OCI-LY7 (cell line): Measurements from ENCODE around the gene HECW1. TPM values are rescaled to one million over a fixed set of nuclear protein-coding genes. Genes with fewer than 3 reads are reported as not detected.

ENCODE experiments used
- BruUV-seq: library from RNA; stranded (reverse); fragments of 400-500 nt; replicated peaks from 2 replicates; lab custom pipeline; 2021; lab: Mats Ljungman, UMichigan
- CTCF ChIA-PET: fragments of 300-600 bp; sonication (Branson Sonifier 250); formaldehyde crosslinking; loops from one replicate; lab custom pipeline; 2022; ENCODE audit warnings: antibody characterized with exemption; ENCODE audit not compliant: unreplicated experiment; lab: Charles Lee
- POLR2A ChIA-PET: fragments of 300-600 bp; sonication (Branson Sonifier 250); formaldehyde crosslinking; loops from one replicate; lab custom pipeline; 2022; ENCODE audit warnings: antibody characterized with exemption; lab: Charles Lee
- DNase-seq: peaks from one replicate; pipeline ENCODE4 v3.0.0-alpha.2; 2015; ENCODE audit warnings: low spot score
- H2AFZ ChIP-seq: fragments of 200-600 bp; sonication (generic), shearing (Covaris generic); 2 replicates; pipeline ENCODE4 v1.6.1; 2014; ENCODE audit warnings: mild to moderate bottlenecking, antibody characterized with exemption, low read length, moderate library complexity
- H3K27ac ChIP-seq: fragments of 200-600 bp; sonication (generic); 2 replicates; pipeline ENCODE4 v1.5.1; 2014; ENCODE audit warnings: mixed run types, low read depth, mild to moderate bottlenecking, moderate library complexity, low read length, inconsistent platforms; ENCODE audit not compliant: poor library complexity, severe bottlenecking
- H3K36me3 ChIP-seq: fragments of 200-600 bp; sonication (generic); 2 replicates; pipeline ENCODE4 v1.6.1; 2014; ENCODE audit warnings: mild to moderate bottlenecking, antibody characterized with exemption, low read length, moderate library complexity, mixed read lengths; ENCODE audit not compliant: insufficient read depth
- H3K4me1 ChIP-seq: fragments of 200-600 bp; sonication (generic); 2 replicates; pipeline ENCODE4 v1.5.1; 2014; ENCODE audit warnings: mild to moderate bottlenecking, low read length; ENCODE audit not compliant: insufficient read depth, poor library complexity, severe bottlenecking
- H3K4me2 ChIP-seq: fragments of 200-600 bp; sonication (generic); 2 replicates; pipeline ENCODE4 v1.6.1; 2014; ENCODE audit warnings: mild to moderate bottlenecking, low read length
- H3K4me3 ChIP-seq: fragments of 200-600 bp; sonication (generic); 2 replicates; pipeline ENCODE4 v1.5.1; 2014; ENCODE audit warnings: mild to moderate bottlenecking, low read depth, low read length; ENCODE audit not compliant: poor library complexity, severe bottlenecking
- H3K79me2 ChIP-seq: fragments of 200-600 bp; sonication (generic); 2 replicates; pipeline ENCODE4 v1.6.1; 2016; ENCODE audit warnings: low read depth, mild to moderate bottlenecking, low read length, moderate library complexity, mixed read lengths; ENCODE audit not compliant: insufficient read depth
- H3K9me2 ChIP-seq: fragments of 200-600 bp; sonication (generic); 2 replicates; pipeline ENCODE4 v1.6.1; 2016; ENCODE audit warnings: mild to moderate bottlenecking, low read length, mixed read lengths; ENCODE audit not compliant: insufficient read depth
- H3K9me3 ChIP-seq: fragments of 200-600 bp; sonication (generic); 2 replicates; pipeline ENCODE4 v1.6.1; 2014; ENCODE audit warnings: mild to moderate bottlenecking, mixed run types, low read length, mixed read lengths
- H4K20me1 ChIP-seq: fragments of 200-600 bp; sonication (generic); 2 replicates; pipeline ENCODE4 v1.6.1; 2014; ENCODE audit warnings: mild to moderate bottlenecking, antibody characterized with exemption, low read length, moderate library complexity, mixed read lengths; ENCODE audit not compliant: insufficient read depth
- CTCF ChIP-seq: fragments of 200-600 bp; sonication (generic); conservative IDR thresholded peaks from 2 replicates; pipeline ENCODE4 v1.5.1; 2014; ENCODE audit warnings: mild to moderate bottlenecking, antibody characterized with exemption, low read length, moderate library complexity, mixed read lengths
- EZH2phosphoT487 ChIP-seq: fragments of 200-600 bp; sonication (generic); IDR thresholded peaks from 2 replicates; pipeline ENCODE4 v1.6.1; 2018; ENCODE audit warnings: low read depth, borderline replicate concordance, mild to moderate bottlenecking, mixed run types, antibody characterized with exemption, low read length, moderate library complexity, mixed read lengths
- intact Hi-C: fragments of 100-400 bp; cut with micrococcal nuclease; formaldehyde crosslinking; loops from one replicate; pipeline ENCODE4 v1.10.0; 2022; ENCODE audit not compliant: unreplicated experiment
- total RNA-seq, 2 experiments: library from RNA; depleted of rRNA in 1 of 2; stranded (reverse); fragments of >200 nt in 1 of 2; shearing (Covaris generic) in 1 of 2; gene quantifications; 2 replicates each; pipeline ENCODE4 v1.2.3, GENCODE V29; 2014 to 2022

Gene HECW1
- total RNA-seq, 2 experiments from 2014 or later = 2.0 TPM

GRCh38 chr7:43538404-43538771 lies 425.9 kb downstream of the HECW1 start:
- Histone ChIP-seq H3K9me2 (no peaks in the 10 kb centered on the region), H3K4me3 (no peak overlapping the region), H2AFZ (no peak overlapping the region), H3K79me2 (no peaks in the 10 kb centered on the region), H3K4me2 (no peak overlapping the region), H3K36me3 (no peaks in the 10 kb centered on the region), H3K27ac (no peak overlapping the region), H3K4me1 (no peaks in the 10 kb centered on the region), H3K9me3 (no peaks in the 10 kb centered on the region), H4K20me1 (no peaks in the 10 kb centered on the region)
- no peak for DNase-seq
- TF ChIP-seq EZH2phosphoT487 = no peak
- TF ChIP-seq CTCF = no peak
- ChIA-PET POLR2A (interaction anchor here (1.3 kb wide), 1 partner anchor 10 kb away, joined by 5 read pairs; no protein-coding TSS in a partner anchor), CTCF (no interaction called here)
- intact Hi-C loops = no loop called here
- BruUV-seq = no TSS peak

DNA sequence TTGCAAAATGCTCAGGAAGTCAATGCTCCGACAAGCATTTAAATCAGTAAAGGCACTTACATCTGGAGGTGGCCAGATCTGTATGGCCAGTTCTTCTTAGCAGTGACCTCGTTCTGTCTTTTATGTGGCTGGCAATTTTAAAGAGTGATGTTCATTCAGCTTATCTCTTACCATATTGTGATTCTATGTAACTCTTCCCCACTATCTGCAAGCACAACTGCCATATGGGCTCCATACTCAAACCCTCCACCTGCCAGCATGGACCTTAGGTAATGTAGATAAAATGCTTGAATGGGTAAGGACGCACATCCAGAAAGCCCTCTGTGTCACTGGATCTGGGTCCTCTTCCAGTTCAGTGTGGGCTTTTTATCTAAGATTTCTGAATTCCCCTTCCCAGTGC lies 428.0 kb downstream of the HECW1 start:
- POLR2A ChIA-PET = interaction anchor here (0.5 kb wide), 1 partner anchor 987 kb away, joined by 5 read pairs; no protein-coding TSS in a partner anchor
- CTCF ChIA-PET = no interaction called here

More for the DNA sequence above, 428.0 kb downstream of the HECW1 start:
- H2AFZ ChIP-seq = no peak overlapping the region
- H3K9me2 ChIP-seq = no peaks in the 10 kb centered on the region
- no peak overlapping the region for H3K4me3 ChIP-seq
- no peak overlapping the region for H3K27ac ChIP-seq
- no peaks in the 10 kb centered on the region for H3K9me3 ChIP-seq
- BruUV-seq = no TSS peak
- H4K20me1 ChIP-seq = no peaks in the 10 kb centered on the region
- intact Hi-C loops = no loop called here
- no peaks in the 10 kb centered on the region for H3K36me3 ChIP-seq
- no peak for TF ChIP-seq EZH2phosphoT487
- TF ChIP-seq CTCF = no peak
- H3K79me2 ChIP-seq = no peaks in the 10 kb centered on the region
- H3K4me1 ChIP-seq = no peaks in the 10 kb centered on the region
- no peak overlapping the region for H3K4me2 ChIP-seq
- DNase-seq = no peak
